ENCODE results near the gene MED22. TPM values are rescaled to one million over a fixed set of nuclear protein-coding genes. Genes with fewer than 3 reads are reported as not detected.
A peak's percentile ranks its signal among the peaks of the same experiment; 100 is the strongest.

MED22 gene
- total RNA-seq, 5 donors from 2014 or later (not counting 1 experiment from before 2014, with no cell fraction given) = 25.9 to 44.8 (median 40.7) TPM

DNA sequence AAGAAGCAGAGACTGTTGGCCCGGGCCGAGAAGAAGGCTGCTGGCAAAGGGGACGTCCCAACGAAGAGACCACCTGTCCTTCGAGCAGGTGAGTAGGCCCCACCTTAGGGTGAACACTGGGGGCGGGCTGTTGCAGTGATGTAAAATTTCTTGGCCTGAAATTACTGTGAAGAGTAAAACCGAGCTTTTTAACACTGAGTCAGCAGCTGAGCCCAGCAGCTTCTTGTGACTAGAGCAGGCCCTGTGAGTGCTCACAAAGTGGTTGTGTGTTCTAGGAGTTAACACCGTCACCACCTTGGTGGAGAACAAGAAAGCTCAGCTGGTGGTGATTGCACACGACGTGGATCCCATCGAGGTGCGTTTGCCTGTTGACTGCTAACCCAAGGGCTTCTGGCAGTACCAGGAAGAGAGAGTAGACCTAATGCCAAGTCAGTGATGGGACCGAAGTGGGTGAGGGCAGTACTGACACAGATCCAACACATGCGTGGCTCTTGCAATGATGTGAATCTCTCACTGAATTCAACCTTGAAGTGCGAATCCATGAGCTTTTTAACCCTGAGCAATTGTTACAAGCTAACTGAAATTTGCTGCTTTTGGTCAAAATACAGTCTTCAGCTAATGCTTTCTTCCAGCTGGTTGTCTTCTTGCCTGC is 2.2 kb upstream of the MED22 start:
- H3K27me3 ChIP-seq (replicated peaks in 1 of 2; ENCODE audit: control insufficient read depth in 2 of 2, extremely low read depth in 1 of 2, insufficient read depth in 2 of 2, low read length in 1 of 2) = peaks cover 0 to 3% of the 10 kb centered on the region in 2 experiments
- 63% methylated on average over 12 of the region's 15 CpGs for WGBS (ENCODE audit: insufficient coverage)
- no peak overlapping the region for H3K4me3 ChIP-seq (ENCODE audit: control insufficient read depth in 1 of 2, extremely low read depth in 1 of 2, low read length in 1 of 2)
- DNase-seq (no peak), ATAC-seq (replicated peaks in 1 of 4) (no peak)
- ChIA-PET CTCF (interaction anchor here (1.0 to 2.8 kb wide), 2 partner anchors 20 to 22 kb away, joined by 3 to 11 read pairs; no protein-coding TSS in a partner anchor), POLR2A (no interaction called here)
- peaks cover 45 to 58% (median 55%) of the 10 kb centered on the region in 3 donors for H3K4me1 Mint-ChIP-seq
- H3K9me3 Mint-ChIP-seq = no peaks in the 10 kb centered on the region
- peaks cover 41% of the 10 kb centered on the region for H3K36me3 Mint-ChIP-seq
- H3K4me3 Mint-ChIP-seq = peak overlapping the region; percentile 49 to 96 (median 49)
- H3K9me3 ChIP-seq = no peaks in the 10 kb centered on the region
- H3K36me3 ChIP-seq (ENCODE audit: control insufficient read depth in 2 of 2, extremely low read depth in 1 of 2, insufficient read depth in 1 of 2, low read length in 1 of 2) = peaks cover 14 to 67% of the 10 kb centered on the region in 2 donors
- H3K27ac ChIP-seq (ENCODE audit: low read length) = peak overlapping the region; percentile 95
- peaks cover 13 to 43% of the 10 kb centered on the region in 2 experiments for H3K4me1 ChIP-seq (ENCODE audit: control insufficient read depth in 1 of 2, extremely low read depth in 1 of 2, insufficient read depth in 2 of 2, low read length in 2 of 2)
- H3K27me3 Mint-ChIP-seq = no peaks in the 10 kb centered on the region
- H3K27ac Mint-ChIP-seq = peak overlapping the region in 1 of 2 donors; percentile 52

DNA sequence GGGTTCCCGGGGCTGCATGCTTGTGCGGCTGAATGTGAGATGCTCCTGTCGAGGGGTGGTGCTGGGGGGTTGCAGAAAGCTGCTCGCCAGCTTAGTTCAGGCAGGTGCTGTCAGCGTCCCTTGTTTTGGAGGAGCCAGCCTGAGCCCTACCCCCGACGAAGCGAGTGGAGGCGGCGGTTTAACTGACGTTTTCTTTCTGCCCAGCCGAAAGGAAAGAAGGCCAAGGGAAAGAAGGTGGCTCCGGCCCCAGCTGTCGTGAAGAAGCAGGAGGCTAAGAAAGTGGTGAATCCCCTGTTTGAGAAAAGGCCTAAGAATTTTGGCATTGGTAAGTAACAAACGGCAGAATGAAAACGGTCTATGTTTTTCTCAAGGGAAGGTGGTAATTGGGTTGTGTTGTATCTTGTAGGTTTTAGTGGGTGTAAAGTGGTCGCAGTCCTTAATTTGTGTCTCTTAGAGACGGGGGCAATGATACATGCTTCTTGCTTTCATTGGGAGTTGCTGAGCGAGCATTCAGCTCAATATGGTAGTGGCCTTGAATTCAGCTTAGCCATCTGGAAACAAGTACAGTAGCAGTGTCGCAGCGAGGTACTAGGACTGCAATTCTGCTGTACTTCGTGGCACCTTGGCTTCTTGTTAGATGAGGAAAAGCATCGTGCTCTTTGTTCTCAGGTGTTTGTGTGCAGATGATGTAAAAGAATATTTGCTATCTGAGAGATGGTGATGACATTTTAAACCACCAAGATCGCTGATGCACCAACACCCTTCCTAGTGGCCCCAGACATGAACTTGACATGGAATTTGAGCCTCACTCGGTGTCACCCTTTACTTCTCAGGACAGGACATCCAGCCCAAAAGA is 1.0 kb upstream of the MED22 start:
- CTCF ChIA-PET = interaction anchor here (0.6 to 1.7 kb wide), 8 partner anchors 8 to 205 kb away, joined by 3 to 10 read pairs (median 4); partner anchors contain the start of gene SURF6 (in 1 of the 2)
- Mint-ChIP-seq H3K27ac (peak overlapping the region; percentile 92 to 98), H3K4me1 (peaks cover 45 to 48% (median 45%) of the 10 kb centered on the region in 3 donors), H3K9me3 (no peaks in the 10 kb centered on the region), H3K27me3 (no peaks in the 10 kb centered on the region), H3K4me3 (peak overlapping the region; percentile 92 to 97 (median 96)), H3K36me3 (peaks cover 48% of the 10 kb centered on the region)
- Histone ChIP-seq H3K36me3 (ENCODE audit: control insufficient read depth in 2 of 2, extremely low read depth in 1 of 2, insufficient read depth in 1 of 2, low read length in 1 of 2) (peaks cover 14 to 71% of the 10 kb centered on the region in 2 donors), H3K9me3 (no peaks in the 10 kb centered on the region), H3K4me3 (ENCODE audit: control insufficient read depth in 1 of 2, extremely low read depth in 1 of 2, low read length in 1 of 2) (peak overlapping the region; percentile 94 to 100), H3K4me1 (ENCODE audit: control insufficient read depth in 1 of 2, extremely low read depth in 1 of 2, insufficient read depth in 2 of 2, low read length in 2 of 2) (peaks cover 13 to 36% of the 10 kb centered on the region in 2 experiments), H3K27me3 (replicated peaks in 1 of 2; ENCODE audit: control insufficient read depth in 2 of 2, extremely low read depth in 1 of 2, insufficient read depth in 2 of 2, low read length in 1 of 2) (peaks cover 0 to 3% of the 10 kb centered on the region in 2 experiments), H3K27ac (ENCODE audit: low read length) (peak overlapping the region; percentile 95)
- no peak for ATAC-seq (replicated peaks in 1 of 4)
- WGBS (ENCODE audit: insufficient coverage) = 16% methylated on average over 23 of the region's 25 CpGs
- DNase-seq = no peak
- POLR2A ChIA-PET = interaction anchor here in 1 of 2 donors (1.1 kb wide), 1 partner anchor 22 kb away, joined by 5 read pairs; no protein-coding TSS in a partner anchor

DNA sequence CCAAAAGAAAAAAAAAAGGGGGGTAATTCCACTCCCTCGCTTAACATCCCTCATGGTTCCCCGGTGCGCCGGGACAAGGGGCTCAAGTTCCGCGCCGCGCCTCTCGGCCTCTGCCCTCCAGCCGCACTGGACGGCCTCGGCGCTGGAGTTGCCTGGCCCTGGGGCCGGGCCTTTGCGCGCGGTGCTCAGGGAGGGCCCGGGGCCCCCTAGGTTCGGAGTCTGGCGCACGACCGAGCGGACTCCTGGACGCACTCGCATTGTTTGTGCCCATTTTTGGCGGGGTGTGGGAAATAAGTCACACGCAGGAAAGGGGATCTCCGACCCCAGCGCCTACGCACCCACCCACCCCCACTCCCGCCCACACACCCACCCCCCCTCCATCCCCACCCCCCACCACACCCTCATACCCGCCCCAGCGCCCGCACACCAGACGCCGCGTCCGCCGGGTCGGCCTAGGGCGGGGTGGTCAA is 381 bp downstream of the MED22 start:
- H3K36me3 Mint-ChIP-seq = peaks cover 44% of the 10 kb centered on the region
- Histone ChIP-seq H3K36me3 (ENCODE audit: control insufficient read depth in 2 of 2, extremely low read depth in 1 of 2, insufficient read depth in 1 of 2, low read length in 1 of 2) (peaks cover 14 to 74% of the 10 kb centered on the region in 2 donors), H3K27ac (ENCODE audit: low read length) (peak overlapping the region; percentile 95), H3K4me3 (ENCODE audit: control insufficient read depth in 1 of 2, extremely low read depth in 1 of 2, low read length in 1 of 2) (peak overlapping the region; percentile 94 to 100), H3K4me1 (ENCODE audit: control insufficient read depth in 1 of 2, extremely low read depth in 1 of 2, insufficient read depth in 2 of 2, low read length in 2 of 2) (peaks cover 13 to 36% of the 10 kb centered on the region in 2 experiments), H3K9me3 (no peaks in the 10 kb centered on the region), H3K27me3 (replicated peaks in 1 of 2; ENCODE audit: control insufficient read depth in 2 of 2, extremely low read depth in 1 of 2, insufficient read depth in 2 of 2, low read length in 1 of 2) (peaks cover 0 to 3% of the 10 kb centered on the region in 2 experiments)
- H3K4me3 Mint-ChIP-seq = peak overlapping the region; percentile 92 to 97 (median 96)
- DNase-seq (peak in 25 of 35 experiments; percentile 13 to 73 (median 35)), ATAC-seq (replicated peaks in 1 of 4) (peak; percentile 46 to 60 (median 52))
- peak overlapping the region in 1 of 2 donors; percentile 98 for H3K27ac Mint-ChIP-seq
- peaks cover 37 to 44% (median 41%) of the 10 kb centered on the region in 3 donors for H3K4me1 Mint-ChIP-seq
- POLR2A ChIA-PET = interaction anchor here (0.6 to 1.1 kb wide), 2 partner anchors 23 to 112 kb away, joined by 5 to 7 read pairs; no protein-coding TSS in a partner anchor
- no peaks in the 10 kb centered on the region for H3K9me3 Mint-ChIP-seq
- WGBS (ENCODE audit: insufficient coverage) = 0% methylated on average over 26 of the region's 41 CpGs
- no peaks in the 10 kb centered on the region for H3K27me3 Mint-ChIP-seq
- CTCF ChIA-PET = interaction anchor here (0.6 to 1.7 kb wide), 9 partner anchors 9 to 1109 kb away, joined by 3 to 10 read pairs (median 5); no protein-coding TSS in a partner anchor

DNA sequence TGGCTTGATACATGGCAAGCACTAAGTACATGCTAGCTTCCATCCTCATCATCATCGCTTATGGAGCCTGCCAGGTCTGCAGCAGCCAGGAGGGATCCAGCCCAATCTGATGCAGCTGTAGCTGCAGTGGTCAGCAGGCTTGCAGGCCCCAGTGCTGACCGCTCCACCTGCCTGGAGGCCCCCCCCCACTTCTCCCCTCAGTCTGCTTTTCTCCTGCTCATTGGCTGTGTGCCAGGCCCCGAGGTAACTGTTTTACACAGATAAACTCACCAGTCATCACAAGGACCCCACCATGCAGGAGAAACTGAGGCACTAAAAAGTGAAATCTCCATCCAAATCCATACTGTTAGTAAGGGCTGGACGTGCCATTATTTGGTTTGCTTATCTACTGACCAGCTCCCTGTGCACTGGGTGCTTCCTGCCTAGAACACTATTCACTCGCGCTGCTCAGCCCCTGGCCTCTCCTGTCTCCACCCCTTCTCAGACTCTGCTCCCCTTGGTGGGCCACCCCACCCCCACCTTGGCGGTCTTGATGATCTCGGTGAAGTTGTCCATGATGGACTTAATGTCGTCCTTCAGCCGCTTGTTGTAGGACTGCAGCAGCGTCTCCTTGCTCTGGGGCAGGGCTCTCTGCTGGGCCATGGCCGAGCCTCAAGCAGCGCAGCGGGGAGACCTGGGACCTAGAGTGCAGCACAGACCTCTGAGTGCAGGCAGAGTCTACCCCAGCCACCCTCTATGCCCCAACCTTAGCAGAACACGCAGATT is 1.7 kb downstream of the MED22 start:
- H3K27me3 Mint-ChIP-seq = no peaks in the 10 kb centered on the region
- H3K36me3 ChIP-seq (ENCODE audit: control insufficient read depth in 2 of 2, extremely low read depth in 1 of 2, insufficient read depth in 1 of 2, low read length in 1 of 2) = peaks cover 19 to 70% of the 10 kb centered on the region in 2 donors
- peaks cover 13 to 46% of the 10 kb centered on the region in 2 experiments for H3K4me1 ChIP-seq (ENCODE audit: control insufficient read depth in 1 of 2, extremely low read depth in 1 of 2, insufficient read depth in 2 of 2, low read length in 2 of 2)
- no peaks in the 10 kb centered on the region for H3K9me3 Mint-ChIP-seq
- H3K9me3 ChIP-seq = no peaks in the 10 kb centered on the region
- H3K4me3 Mint-ChIP-seq = peak overlapping the region; percentile 92 to 97 (median 96)
- peaks cover 34% of the 10 kb centered on the region for H3K36me3 Mint-ChIP-seq
- DNase-seq = no peak
- H3K4me1 Mint-ChIP-seq = peaks cover 41 to 53% (median 46%) of the 10 kb centered on the region in 3 donors
- H3K4me3 ChIP-seq (ENCODE audit: control insufficient read depth in 1 of 2, extremely low read depth in 1 of 2, low read length in 1 of 2) = no peak overlapping the region
- H3K27ac ChIP-seq (ENCODE audit: low read length) = no peak overlapping the region
- peaks cover 0 to 3% of the 10 kb centered on the region in 2 experiments for H3K27me3 ChIP-seq (replicated peaks in 1 of 2; ENCODE audit: control insufficient read depth in 2 of 2, extremely low read depth in 1 of 2, insufficient read depth in 2 of 2, low read length in 1 of 2)
- ChIA-PET CTCF (interaction anchor here in 1 of 2 donors (0.6 kb wide), 1 partner anchor 57 kb away, joined by 3 read pairs; no protein-coding TSS in a partner anchor), POLR2A (no interaction called here)
- WGBS (ENCODE audit: insufficient coverage) = 91% methylated on average over 10 of the region's 15 CpGs
- ATAC-seq (replicated peaks in 1 of 4) = no peak
- H3K27ac Mint-ChIP-seq = peak overlapping the region; percentile 8 to 82

DNA sequence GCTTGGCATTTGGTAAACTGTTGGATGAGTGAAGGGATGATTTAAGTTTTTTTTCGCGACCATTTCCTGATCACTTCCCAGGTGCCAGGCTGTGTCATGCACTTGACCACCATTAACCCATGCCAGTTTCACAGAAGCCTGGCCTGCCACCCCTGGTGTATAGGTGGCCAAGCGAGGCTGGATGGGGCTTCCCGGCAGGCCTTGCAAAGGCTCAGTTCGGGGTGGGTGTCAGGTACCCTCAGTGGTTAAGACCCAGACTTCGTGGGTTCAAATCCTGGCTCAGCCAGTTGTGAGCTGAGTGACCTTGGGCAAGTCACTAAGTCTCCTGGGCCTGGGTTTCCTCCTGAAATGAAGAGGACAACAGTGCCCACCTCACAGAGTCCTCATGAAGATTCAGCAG is 2.3 kb downstream of the MED22 start:
- Histone ChIP-seq H3K9me3 (no peaks in the 10 kb centered on the region), H3K27ac (ENCODE audit: low read length) (no peak overlapping the region), H3K4me3 (ENCODE audit: control insufficient read depth in 1 of 2, extremely low read depth in 1 of 2, low read length in 1 of 2) (no peak overlapping the region), H3K27me3 (replicated peaks in 1 of 2; ENCODE audit: control insufficient read depth in 2 of 2, extremely low read depth in 1 of 2, insufficient read depth in 2 of 2, low read length in 1 of 2) (peaks cover 0 to 3% of the 10 kb centered on the region in 2 experiments), H3K36me3 (ENCODE audit: control insufficient read depth in 2 of 2, extremely low read depth in 1 of 2, insufficient read depth in 1 of 2, low read length in 1 of 2) (peaks cover 18 to 70% of the 10 kb centered on the region in 2 donors), H3K4me1 (ENCODE audit: control insufficient read depth in 1 of 2, extremely low read depth in 1 of 2, insufficient read depth in 2 of 2, low read length in 2 of 2) (peaks cover 13 to 52% of the 10 kb centered on the region in 2 experiments)
- Mint-ChIP-seq H3K36me3 (peaks cover 36% of the 10 kb centered on the region), H3K27ac (no peak overlapping the region), H3K4me3 (peak overlapping the region in 2 of 3 donors; percentile 50 to 96), H3K27me3 (no peaks in the 10 kb centered on the region), H3K9me3 (no peaks in the 10 kb centered on the region), H3K4me1 (peaks cover 45 to 58% (median 51%) of the 10 kb centered on the region in 3 donors)
- no peak for ATAC-seq (replicated peaks in 1 of 4)
- ChIA-PET CTCF (no interaction called here), POLR2A (no interaction called here)
- 98% methylated on average over 4 of the region's 6 CpGs for WGBS (ENCODE audit: insufficient coverage)
- DNase-seq = no peak
